Hematopoietic multipotent progenitor cell treated with erythropoietin and hydrocortisone succinate and interleukin-3 and kit ligand, for 17 days (in vitro differentiated cells): ENCODE data around the gene TNFAIP8L1.

Source experiments
- DNase-seq: peaks from one replicate; pipeline ENCODE4 v3.0.0-alpha.2; 2015; ENCODE audit warnings: low spot score

The TNFAIP8L1 gene

GRCh38 chr19:4609878-4610511 is 29.3 kb upstream of the TNFAIP8L1 start:
- no peak for DNase-seq

GRCh38 chr19:4613254-4613751 is 26.0 kb upstream of the TNFAIP8L1 start:
- no peak for DNase-seq

GRCh38 chr19:4618019-4618418 is 21.3 kb upstream of the TNFAIP8L1 start:
- no peak for DNase-seq

GRCh38 chr19:4619668-4620294 is 19.5 kb upstream of the TNFAIP8L1 start:
- DNase-seq, result no peak

GRCh38 chr19:4620675-4621074 is 18.6 kb upstream of the TNFAIP8L1 start:
- no peak for DNase-seq

GRCh38 chr19:4622695-4623421 is 16.5 kb upstream of the TNFAIP8L1 start:
- no peak for DNase-seq

- no peak for DNase-seq
Measured at GRCh38 chr19:4624301-4624700, 15.0 kb upstream of the TNFAIP8L1 start.

GRCh38 chr19:4624733-4625362 is 14.5 kb upstream of the TNFAIP8L1 start:
- no peak for DNase-seq

- DNase-seq, result peak; percentile 78
Measured at GRCh38 chr19:4633140-4633967, 6.0 kb upstream of the TNFAIP8L1 start.

GRCh38 chr19:4635754-4636116 is 3.6 kb upstream of the TNFAIP8L1 start:
- DNase-seq, result no peak

GRCh38 chr19:4636151-4636717 is 3.1 kb upstream of the TNFAIP8L1 start:
- peak; percentile 60 for DNase-seq

- DNase-seq, result no peak
Measured at GRCh38 chr19:4636761-4637160, 2.6 kb upstream of the TNFAIP8L1 start.

GRCh38 chr19:4638317-4638716 is 999 bp upstream of the TNFAIP8L1 start:
- no peak for DNase-seq

- DNase-seq, result no peak
Measured at GRCh38 chr19:4639531-4640246, 373 bp downstream of the TNFAIP8L1 start.

GRCh38 chr19:4640247-4641000 is 1.1 kb downstream of the TNFAIP8L1 start:
- DNase-seq, result no peak

- DNase-seq, result no peak
Measured at GRCh38 chr19:4641132-4641531, 1.8 kb downstream of the TNFAIP8L1 start.

- DNase-seq, result no peak
Measured at GRCh38 chr19:4642625-4643024, 3.3 kb downstream of the TNFAIP8L1 start.

- DNase-seq, result no peak
Measured at GRCh38 chr19:4645718-4646117, 6.4 kb downstream of the TNFAIP8L1 start.

GRCh38 chr19:4647676-4648644 is 8.6 kb downstream of the TNFAIP8L1 start:
- DNase-seq, result no peak
